ENCODE results near the gene PAK5. TPM values are rescaled to one million over a fixed set of nuclear protein-coding genes. Genes with fewer than 3 reads are reported as not detected.

Gene PAK5
- total and polyA plus RNA-seq, 3 experiments from 2014 or later: not detected

DNA sequence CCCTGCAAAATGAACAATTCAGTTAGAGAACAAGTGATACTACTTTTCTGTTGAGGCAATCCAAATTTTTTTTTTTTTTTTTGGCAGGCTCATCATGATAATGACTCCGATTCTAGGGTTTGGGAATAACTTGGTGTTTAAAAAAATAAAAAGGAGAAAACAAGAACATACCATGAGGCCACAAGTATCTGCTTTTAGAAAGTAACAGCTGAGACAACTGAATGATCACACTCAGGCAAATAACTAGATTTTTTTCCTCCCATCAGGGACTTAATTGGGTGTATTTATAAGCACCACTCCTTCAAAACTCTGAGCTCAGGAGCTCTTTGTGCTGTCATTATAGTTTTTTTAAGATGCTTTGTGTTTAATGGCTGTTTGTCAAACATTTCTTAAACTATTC lies 29.6 kb downstream of the PAK5 start:
- H3K27ac ChIP-seq (ENCODE audit: low read depth, low read length): no peak overlapping the region
- POLR2A ChIA-PET: no interaction called here
- Mint-ChIP-seq H3K36me3 (no peaks in the 10 kb centered on the region), H3K27me3 (no peaks in the 10 kb centered on the region), H3K4me1 (no peaks in the 10 kb centered on the region), H3K9me3 (peaks cover 0 to 4% (median 2%) of the 10 kb centered on the region in 5 donors), H3K27ac (no peak overlapping the region), H3K4me3 (no peak overlapping the region)
- H3K9me3 ChIP-seq (ENCODE audit: low read length): no peaks in the 10 kb centered on the region
- no peaks in the 10 kb centered on the region for H3K36me3 ChIP-seq (ENCODE audit: insufficient read depth, low read length)
- H3K4me1 ChIP-seq (ENCODE audit: insufficient read depth, low read length): no peaks in the 10 kb centered on the region
- CTCF ChIA-PET: no interaction called here
- no peaks in the 10 kb centered on the region for H3K27me3 ChIP-seq (ENCODE audit: insufficient read depth, low read length, poor library complexity, severe bottlenecking)
- no peak for DNase-seq
- H3K4me3 ChIP-seq (ENCODE audit: low read length): no peak overlapping the region

GRCh38 chr20:9808166-9808565 lies 30.7 kb downstream of the PAK5 start:
- Mint-ChIP-seq H3K27me3 (no peaks in the 10 kb centered on the region), H3K4me3 (no peak overlapping the region), H3K27ac (no peak overlapping the region), H3K9me3 (peaks cover 0 to 4% (median 2%) of the 10 kb centered on the region in 5 donors), H3K4me1 (no peaks in the 10 kb centered on the region), H3K36me3 (no peaks in the 10 kb centered on the region)
- no peaks in the 10 kb centered on the region for H3K4me1 ChIP-seq (ENCODE audit: insufficient read depth, low read length)
- H3K36me3 ChIP-seq (ENCODE audit: insufficient read depth, low read length): no peaks in the 10 kb centered on the region
- H3K9me3 ChIP-seq (ENCODE audit: low read length): no peaks in the 10 kb centered on the region
- ChIA-PET CTCF (no interaction called here), POLR2A (no interaction called here)
- DNase-seq: no peak
- H3K27ac ChIP-seq (ENCODE audit: low read depth, low read length): no peak overlapping the region
- H3K27me3 ChIP-seq (ENCODE audit: insufficient read depth, low read length, poor library complexity, severe bottlenecking): no peaks in the 10 kb centered on the region
- no peak overlapping the region for H3K4me3 ChIP-seq (ENCODE audit: low read length)

DNA sequence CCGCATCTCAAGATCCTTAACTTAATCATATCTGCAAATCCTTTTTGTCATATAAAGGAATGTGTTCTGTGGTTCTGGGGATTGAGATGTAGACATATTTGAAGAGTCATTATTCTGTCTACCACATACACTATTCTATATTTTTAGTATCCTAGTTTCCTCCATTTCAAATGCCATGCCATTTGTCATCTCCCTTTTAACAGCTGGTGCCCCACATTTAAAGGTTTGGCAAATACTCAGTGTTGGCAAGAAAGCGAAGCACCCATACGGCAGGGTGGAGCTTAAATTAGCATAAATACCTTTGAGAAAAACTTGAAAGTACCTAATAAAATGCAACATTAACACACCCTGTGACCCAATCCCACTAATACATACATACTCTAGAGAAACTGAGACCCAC lies 31.7 kb downstream of the PAK5 start:
- no peak overlapping the region for H3K4me3 ChIP-seq (ENCODE audit: low read length)
- H3K27ac ChIP-seq (ENCODE audit: low read depth, low read length): no peak overlapping the region
- Mint-ChIP-seq H3K36me3 (no peaks in the 10 kb centered on the region), H3K27ac (no peak overlapping the region), H3K9me3 (peaks cover 0 to 4% (median 2%) of the 10 kb centered on the region in 5 donors), H3K27me3 (no peaks in the 10 kb centered on the region), H3K4me1 (no peaks in the 10 kb centered on the region), H3K4me3 (no peak overlapping the region)
- POLR2A ChIA-PET: no interaction called here
- H3K4me1 ChIP-seq (ENCODE audit: insufficient read depth, low read length): no peaks in the 10 kb centered on the region
- no peaks in the 10 kb centered on the region for H3K9me3 ChIP-seq (ENCODE audit: low read length)
- no peaks in the 10 kb centered on the region for H3K27me3 ChIP-seq (ENCODE audit: insufficient read depth, low read length, poor library complexity, severe bottlenecking)
- CTCF ChIA-PET: no interaction called here
- no peaks in the 10 kb centered on the region for H3K36me3 ChIP-seq (ENCODE audit: insufficient read depth, low read length)
- DNase-seq: no peak

- Histone ChIP-seq H3K27me3 (ENCODE audit: insufficient read depth, low read length, poor library complexity, severe bottlenecking) (no peaks in the 10 kb centered on the region), H3K4me1 (ENCODE audit: insufficient read depth, low read length) (no peaks in the 10 kb centered on the region), H3K9me3 (ENCODE audit: low read length) (no peaks in the 10 kb centered on the region), H3K4me3 (ENCODE audit: low read length) (no peak overlapping the region), H3K36me3 (ENCODE audit: insufficient read depth, low read length) (no peaks in the 10 kb centered on the region), H3K27ac (ENCODE audit: low read depth, low read length) (no peak overlapping the region)
- Mint-ChIP-seq H3K36me3 (no peaks in the 10 kb centered on the region), H3K9me3 (peaks cover 0 to 7% (median 0%) of the 10 kb centered on the region in 5 donors), H3K27me3 (no peaks in the 10 kb centered on the region), H3K4me3 (no peak overlapping the region), H3K27ac (no peak overlapping the region), H3K4me1 (no peaks in the 10 kb centered on the region)
- no peak for DNase-seq
- CTCF ChIA-PET: no interaction called here
- POLR2A ChIA-PET: no interaction called here
These were observed 38.5 kb downstream of the PAK5 start for GRCh38 chr20:9800421-9800820.

DNA sequence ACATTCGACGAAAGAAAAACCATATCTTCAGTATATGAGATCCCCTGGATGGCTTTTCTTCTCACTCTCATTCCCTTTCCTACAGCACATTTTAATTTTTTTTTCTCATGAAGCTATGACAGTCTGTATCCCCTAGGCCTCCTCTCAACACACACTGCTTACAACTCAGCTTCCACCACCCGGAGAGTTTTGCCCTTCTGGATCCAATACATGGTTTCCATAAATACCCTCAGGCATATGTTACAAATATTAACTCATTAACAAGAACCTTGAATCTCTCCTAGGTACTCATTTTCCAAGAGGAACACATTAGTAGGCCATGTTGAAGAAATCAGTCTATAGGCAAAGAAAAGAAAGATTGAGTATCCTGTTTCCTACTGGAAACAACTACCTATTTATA lies 44.0 kb downstream of the PAK5 start:
- CTCF ChIA-PET: no interaction called here
- Histone ChIP-seq H3K27me3 (ENCODE audit: insufficient read depth, low read length, poor library complexity, severe bottlenecking) (no peaks in the 10 kb centered on the region), H3K27ac (ENCODE audit: low read depth, low read length) (no peak overlapping the region), H3K36me3 (ENCODE audit: insufficient read depth, low read length) (no peaks in the 10 kb centered on the region), H3K9me3 (ENCODE audit: low read length) (no peaks in the 10 kb centered on the region), H3K4me3 (ENCODE audit: low read length) (no peak overlapping the region), H3K4me1 (ENCODE audit: insufficient read depth, low read length) (no peaks in the 10 kb centered on the region)
- no peak overlapping the region for H3K27ac Mint-ChIP-seq
- POLR2A ChIA-PET: no interaction called here
- H3K9me3 Mint-ChIP-seq: peaks cover 0 to 8% (median 0%) of the 10 kb centered on the region in 5 donors
- H3K4me1 Mint-ChIP-seq: no peaks in the 10 kb centered on the region
- H3K27me3 Mint-ChIP-seq: no peaks in the 10 kb centered on the region
- H3K4me3 Mint-ChIP-seq: no peak overlapping the region
- H3K36me3 Mint-ChIP-seq: no peaks in the 10 kb centered on the region
- no peak for DNase-seq

GRCh38 chr20:9792674-9793073 lies 46.2 kb downstream of the PAK5 start:
- no peak overlapping the region for H3K27ac Mint-ChIP-seq
- Histone ChIP-seq H3K4me1 (ENCODE audit: insufficient read depth, low read length) (no peaks in the 10 kb centered on the region), H3K27ac (ENCODE audit: low read depth, low read length) (no peak overlapping the region), H3K36me3 (ENCODE audit: insufficient read depth, low read length) (no peaks in the 10 kb centered on the region), H3K4me3 (ENCODE audit: low read length) (no peak overlapping the region), H3K9me3 (ENCODE audit: low read length) (no peaks in the 10 kb centered on the region), H3K27me3 (ENCODE audit: insufficient read depth, low read length, poor library complexity, severe bottlenecking) (no peaks in the 10 kb centered on the region)
- H3K4me3 Mint-ChIP-seq: no peak overlapping the region
- H3K36me3 Mint-ChIP-seq: no peaks in the 10 kb centered on the region
- ChIA-PET POLR2A (no interaction called here), CTCF (no interaction called here)
- DNase-seq: no peak
- H3K27me3 Mint-ChIP-seq: no peaks in the 10 kb centered on the region
- H3K9me3 Mint-ChIP-seq: peaks cover 0 to 7% (median 2%) of the 10 kb centered on the region in 5 donors
- H3K4me1 Mint-ChIP-seq: no peaks in the 10 kb centered on the region

GRCh38 chr20:9789131-9789530 lies 49.7 kb downstream of the PAK5 start:
- H3K4me1 Mint-ChIP-seq: no peaks in the 10 kb centered on the region
- POLR2A ChIA-PET: no interaction called here
- no peak overlapping the region for H3K27ac Mint-ChIP-seq
- CTCF ChIA-PET: no interaction called here
- no peak overlapping the region for H3K27ac ChIP-seq (ENCODE audit: low read depth, low read length)
- no peaks in the 10 kb centered on the region for H3K4me1 ChIP-seq (ENCODE audit: insufficient read depth, low read length)
- H3K4me3 ChIP-seq (ENCODE audit: low read length): no peak overlapping the region
- no peaks in the 10 kb centered on the region for H3K27me3 ChIP-seq (ENCODE audit: insufficient read depth, low read length, poor library complexity, severe bottlenecking)
- peaks cover 0 to 6% (median 0%) of the 10 kb centered on the region in 5 donors for H3K9me3 Mint-ChIP-seq
- H3K27me3 Mint-ChIP-seq: no peaks in the 10 kb centered on the region
- H3K36me3 Mint-ChIP-seq: no peaks in the 10 kb centered on the region
- H3K9me3 ChIP-seq (ENCODE audit: low read length): no peaks in the 10 kb centered on the region
- no peak for DNase-seq
- no peak overlapping the region for H3K4me3 Mint-ChIP-seq
- no peaks in the 10 kb centered on the region for H3K36me3 ChIP-seq (ENCODE audit: insufficient read depth, low read length)

- Mint-ChIP-seq H3K27ac (no peak overlapping the region), H3K4me1 (no peaks in the 10 kb centered on the region), H3K4me3 (no peak overlapping the region)
These were observed 63.7 kb downstream of the PAK5 start for GRCh38 chr20:9775176-9775575.

DNA sequence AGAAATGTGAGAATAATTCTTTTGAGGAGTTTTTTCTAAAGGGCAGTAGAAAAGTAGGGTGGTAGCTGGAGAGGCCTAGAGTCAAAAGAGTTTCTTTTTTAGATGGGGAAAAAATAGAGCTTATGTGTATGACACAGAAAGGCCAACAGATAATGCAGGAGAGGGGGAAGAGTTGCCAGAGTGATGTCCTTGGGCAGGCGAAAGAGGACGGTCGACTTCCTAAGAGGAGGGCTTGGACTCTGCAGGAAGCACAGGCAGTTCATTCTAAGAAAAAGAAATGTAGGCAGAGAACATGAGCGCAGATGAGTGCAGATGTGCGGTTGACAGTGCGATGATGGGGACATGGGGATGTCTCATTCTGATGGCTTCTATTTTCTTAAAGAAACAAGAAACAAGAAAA lies 68.9 kb downstream of the PAK5 start:
- ChIA-PET CTCF (interaction anchor here (1.4 kb wide), 1 partner anchor 10 kb away, joined by 4 read pairs; no protein-coding TSS in a partner anchor), POLR2A (no interaction called here)
- Histone ChIP-seq H3K27me3 (ENCODE audit: insufficient read depth, low read length, poor library complexity, severe bottlenecking) (no peaks in the 10 kb centered on the region), H3K36me3 (ENCODE audit: insufficient read depth, low read length) (no peaks in the 10 kb centered on the region), H3K9me3 (ENCODE audit: low read length) (no peaks in the 10 kb centered on the region), H3K27ac (ENCODE audit: low read depth, low read length) (no peak overlapping the region), H3K4me3 (ENCODE audit: low read length) (no peak overlapping the region), H3K4me1 (ENCODE audit: insufficient read depth, low read length) (no peaks in the 10 kb centered on the region)
- Mint-ChIP-seq H3K4me3 (no peak overlapping the region), H3K36me3 (no peaks in the 10 kb centered on the region), H3K27me3 (no peaks in the 10 kb centered on the region), H3K27ac (no peak overlapping the region), H3K4me1 (no peaks in the 10 kb centered on the region), H3K9me3 (peaks cover 0 to 12% (median 2%) of the 10 kb centered on the region in 5 donors)
- DNase-seq: no peak

More at GRCh38 chr20:9775176-9775575, 63.7 kb downstream of the PAK5 start:
- H3K27ac ChIP-seq (ENCODE audit: low read depth, low read length): no peak overlapping the region
- ChIA-PET POLR2A (no interaction called here), CTCF (no interaction called here)
- Mint-ChIP-seq H3K27me3 (no peaks in the 10 kb centered on the region), H3K36me3 (no peaks in the 10 kb centered on the region), H3K9me3 (peaks cover 0 to 6% (median 2%) of the 10 kb centered on the region in 5 donors)
- H3K4me1 ChIP-seq (ENCODE audit: insufficient read depth, low read length): no peaks in the 10 kb centered on the region
- no peaks in the 10 kb centered on the region for H3K9me3 ChIP-seq (ENCODE audit: low read length)
- no peak overlapping the region for H3K4me3 ChIP-seq (ENCODE audit: low read length)
- no peaks in the 10 kb centered on the region for H3K27me3 ChIP-seq (ENCODE audit: insufficient read depth, low read length, poor library complexity, severe bottlenecking)
- DNase-seq: no peak
- H3K36me3 ChIP-seq (ENCODE audit: insufficient read depth, low read length): no peaks in the 10 kb centered on the region

Data from CD8-positive, alpha-beta memory T cell (primary cell).